ENCODE data around the gene KIF3A.
A peak's percentile ranks its signal among the peaks of the same experiment; 100 is the strongest.

The KIF3A gene

GRCh38 chr5:132775476-132775961 is 38.2 kb upstream of the KIF3A start:
- TF ChIP-seq POLR2A (IDR thresholded peaks at IDR 0.05; ENCODE audit: low read length) (no peak), GATA1 (IDR thresholded peaks at IDR 0.05; ENCODE audit: low read depth, low read length) (no peak)
- DNase-seq, result peak; percentile 26 to 33

GRCh38 chr5:132774896-132775295 is 37.5 kb upstream of the KIF3A start:
- no peak for DNase-seq
- TF ChIP-seq GATA1 (IDR thresholded peaks at IDR 0.05; ENCODE audit: low read depth, low read length), result no peak
- TF ChIP-seq POLR2A (IDR thresholded peaks at IDR 0.05; ENCODE audit: low read length), result no peak

GRCh38 chr5:132774406-132774805 is 37.1 kb upstream of the KIF3A start:
- TF ChIP-seq GATA1 (IDR thresholded peaks at IDR 0.05; ENCODE audit: low read depth, low read length), result no peak

DNA sequence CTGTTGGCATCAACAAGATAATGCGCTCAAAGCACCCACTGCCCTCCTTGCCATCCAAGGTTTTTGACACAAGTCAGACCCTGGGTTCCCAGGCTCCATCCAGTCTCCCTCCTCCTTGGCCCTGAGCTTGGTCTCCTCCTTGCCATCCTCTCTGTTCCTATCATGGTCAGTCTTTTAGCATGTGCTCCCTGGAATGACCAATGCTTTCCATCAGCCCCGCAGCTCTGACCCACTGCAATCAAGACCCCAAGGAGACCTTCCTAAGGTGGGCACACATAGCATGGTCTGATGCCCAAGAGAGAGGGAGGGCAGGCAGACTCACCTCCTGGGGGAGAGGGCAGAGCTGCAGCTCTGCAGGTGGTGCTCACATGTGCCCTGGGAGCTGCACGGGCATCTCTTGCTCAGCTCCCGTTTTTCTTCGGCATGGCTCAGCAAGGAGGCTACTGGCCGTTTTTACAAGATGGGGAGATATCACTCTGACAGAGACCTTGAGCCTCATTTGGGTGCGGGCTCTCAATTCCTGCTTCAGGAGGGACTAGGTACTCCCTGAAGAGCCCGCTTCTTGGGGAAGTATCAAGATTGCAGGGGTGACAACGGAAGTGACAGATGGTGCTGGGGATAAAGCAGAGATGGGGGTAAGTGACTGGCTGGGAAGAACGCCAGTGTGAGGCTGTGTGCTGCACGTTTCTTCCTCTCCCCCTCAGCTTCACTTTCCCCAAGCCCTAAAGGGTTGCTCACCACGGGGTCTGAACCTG is 36.4 kb upstream of the KIF3A start:
- peak; percentile 34 to 69 for DNase-seq
- TF ChIP-seq POLR2A (IDR thresholded peaks at IDR 0.05; ENCODE audit: low read length), result no peak
- TF ChIP-seq GATA1 (IDR thresholded peaks at IDR 0.05; ENCODE audit: low read depth, low read length), result no peak

More at GRCh38 chr5:132774406-132774805, 37.1 kb upstream of the KIF3A start:
- no peak for DNase-seq

- peak; percentile 24 to 62 for DNase-seq
- TF ChIP-seq POLR2A (IDR thresholded peaks at IDR 0.05; ENCODE audit: low read length) (no peak), GATA1 (IDR thresholded peaks at IDR 0.05; ENCODE audit: low read depth, low read length) (no peak)
These were observed 35.8 kb upstream of the KIF3A start for GRCh38 chr5:132773114-132773513.

- TF ChIP-seq GATA1 (IDR thresholded peaks at IDR 0.05; ENCODE audit: low read depth, low read length), result no peak
- no peak for TF ChIP-seq POLR2A (IDR thresholded peaks at IDR 0.05; ENCODE audit: low read length)
- DNase-seq, result no peak
These were observed 35.1 kb upstream of the KIF3A start for GRCh38 chr5:132772291-132773070.

DNA sequence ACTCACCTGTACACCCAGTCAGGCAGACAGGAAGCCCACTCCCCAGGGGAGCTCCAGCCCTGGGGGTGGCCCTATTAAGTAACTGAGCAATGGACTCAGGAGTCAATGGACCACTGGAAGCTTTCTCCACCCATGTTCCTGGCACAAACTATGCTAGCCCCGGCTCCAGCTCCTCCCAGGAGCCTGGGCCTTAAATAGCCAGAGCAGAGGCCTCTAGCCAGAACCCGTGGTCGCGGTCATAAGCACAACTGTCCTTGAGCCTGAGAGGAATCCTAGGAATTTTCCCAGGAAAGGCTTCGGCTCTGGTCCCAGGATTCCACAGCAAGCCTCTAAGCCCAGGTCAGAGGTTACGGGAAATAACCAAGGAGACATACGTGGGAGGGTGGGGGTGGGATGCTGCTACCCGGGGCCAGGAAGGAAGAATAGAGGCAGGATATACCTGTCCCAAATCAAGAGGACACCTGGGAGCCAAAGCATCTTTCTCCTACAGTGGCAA is 34.2 kb upstream of the KIF3A start:
- no peak for DNase-seq
- TF ChIP-seq GATA1 (IDR thresholded peaks at IDR 0.05; ENCODE audit: low read depth, low read length), result no peak

GRCh38 chr5:132770476-132771159 is 33.3 kb upstream of the KIF3A start:
- TF ChIP-seq POLR2A (IDR thresholded peaks at IDR 0.05; ENCODE audit: low read length) (no peak), GATA1 (IDR thresholded peaks at IDR 0.05; ENCODE audit: low read depth, low read length) (no peak)
- no peak for DNase-seq

GRCh38 chr5:132768485-132768868 is 31.1 kb upstream of the KIF3A start:
- no peak for TF ChIP-seq POLR2A (IDR thresholded peaks at IDR 0.05; ENCODE audit: low read length)
- TF ChIP-seq GATA1 (IDR thresholded peaks at IDR 0.05; ENCODE audit: low read depth, low read length), result no peak
- no peak for DNase-seq

GRCh38 chr5:132767150-132767549 is 29.8 kb upstream of the KIF3A start:
- DNase-seq, result no peak
- TF ChIP-seq GATA1 (IDR thresholded peaks at IDR 0.05; ENCODE audit: low read depth, low read length), result no peak
- TF ChIP-seq POLR2A (IDR thresholded peaks at IDR 0.05; ENCODE audit: low read length), result no peak

DNA sequence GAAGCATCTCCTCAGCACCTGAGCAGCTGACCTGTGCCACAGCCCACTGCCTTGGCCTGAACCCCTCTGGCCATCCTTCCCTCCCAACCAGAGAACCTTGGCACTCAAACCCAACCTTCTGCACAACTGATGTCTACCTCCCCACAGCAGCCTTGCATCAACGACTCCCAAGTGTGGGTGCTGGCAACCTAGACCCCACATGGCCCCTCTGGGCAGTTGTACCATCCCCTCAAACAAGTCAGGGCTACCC is 29.4 kb upstream of the KIF3A start:
- TF ChIP-seq POLR2A (IDR thresholded peaks at IDR 0.05; ENCODE audit: low read length) (no peak), GATA1 (IDR thresholded peaks at IDR 0.05; ENCODE audit: low read depth, low read length) (no peak)
- DNase-seq, result no peak

DNA sequence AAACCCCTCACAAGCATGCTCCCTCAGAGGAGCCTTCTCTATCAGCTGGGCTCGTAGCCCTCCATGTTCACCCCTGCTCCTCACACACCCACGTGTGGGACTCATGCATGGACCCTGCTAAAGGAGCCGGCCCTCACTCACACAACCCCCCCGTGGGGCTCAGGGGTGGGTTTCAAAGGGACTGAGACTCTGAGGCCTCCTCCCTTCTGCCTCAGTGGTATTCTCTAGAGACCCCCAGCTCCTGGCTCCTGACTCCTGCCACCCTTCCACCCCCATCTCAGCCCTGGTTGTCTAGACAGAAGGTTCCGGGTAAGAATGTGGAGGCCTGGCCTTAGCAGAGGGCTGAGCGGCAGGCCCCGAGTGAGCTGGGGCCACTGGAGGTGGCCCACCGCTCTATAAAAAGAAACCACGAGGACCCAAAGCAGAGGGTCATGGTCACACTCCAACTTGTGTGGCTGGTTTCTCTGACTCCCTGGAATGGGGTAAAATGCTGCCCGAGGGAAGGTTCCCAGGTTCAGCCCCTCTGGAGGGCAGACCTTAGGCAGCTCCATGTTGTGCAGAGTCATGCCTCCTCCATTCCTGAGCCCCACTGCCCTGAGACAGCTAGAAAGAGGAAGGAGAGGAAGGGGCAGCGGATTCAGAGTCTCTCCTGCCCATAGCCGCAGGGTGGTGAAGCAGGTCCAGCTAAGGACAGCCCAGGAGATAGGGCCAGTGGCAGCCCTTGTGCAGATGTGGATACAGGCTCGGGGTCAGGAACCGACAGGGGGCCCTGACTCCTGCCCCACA is 28.9 kb upstream of the KIF3A start:
- no peak for DNase-seq

GRCh38 chr5:132765311-132766019 is 28.1 kb upstream of the KIF3A start:
- TF ChIP-seq GATA1 (IDR thresholded peaks at IDR 0.05; ENCODE audit: low read depth, low read length) (no peak), POLR2A (IDR thresholded peaks at IDR 0.05; ENCODE audit: low read length) (no peak)
- DNase-seq, result no peak

More for the DNA sequence above, 28.9 kb upstream of the KIF3A start:
- TF ChIP-seq POLR2A (IDR thresholded peaks at IDR 0.05; ENCODE audit: low read length) (no peak), GATA1 (IDR thresholded peaks at IDR 0.05; ENCODE audit: low read depth, low read length) (no peak)

Measured in erythroblast (primary cell).